ENCODE data around the gene DENND5A.
A peak's percentile ranks its signal among the peaks of the same experiment; 100 is the strongest.
"Not testable (repeated sequence)": the region's sequence is repeated elsewhere in the genome, so short reads cannot be mapped to it uniquely, and the experiment has no call there.

Gene DENND5A

GRCh38 chr11:9230296-9230695, 34.9 kb downstream of the DENND5A start:
- TF ChIP-seq POLR2AphosphoS5 (IDR thresholded peaks at IDR 0.05; ENCODE audit: borderline replicate concordance, low read depth, low read length) (no peak), EZH2 (IDR thresholded peaks at IDR 0.05) (no peak), FOXP2 (optimal IDR thresholded peaks at IDR 0.05; ENCODE audit: control extremely low read depth, extremely low read length, insufficient read depth) (no peak)
- Histone ChIP-seq H3K27ac (no peak overlapping the region), H3K9me3 (ENCODE audit: low read depth, low read length) (peaks cover 4% of the 10 kb centered on the region; the same call in 1 of the 2 replicates), H3K36me3 (ENCODE audit: insufficient read depth, low read length) (peaks cover 4% of the 10 kb centered on the region; the same call in 1 of the 2 replicates), H3K9ac (ENCODE audit: insufficient read length) (no peak overlapping the region), H3K4me3 (no peak overlapping the region)
- no peak for DNase-seq (ENCODE audit: low read depth, low spot score)

GRCh38 chr11:9228091-9228490, 37.1 kb downstream of the DENND5A start:
- H3K4me3 ChIP-seq = no peak overlapping the region
- no peak overlapping the region for H3K9ac ChIP-seq (ENCODE audit: insufficient read length)
- no peaks in the 10 kb centered on the region for H3K36me3 ChIP-seq (ENCODE audit: insufficient read depth, low read length)
- no peaks in the 10 kb centered on the region for H3K9me3 ChIP-seq (ENCODE audit: low read depth, low read length)
- TF ChIP-seq FOXP2 (optimal IDR thresholded peaks at IDR 0.05; ENCODE audit: control extremely low read depth, extremely low read length, insufficient read depth) = no peak
- no peak for TF ChIP-seq EZH2 (IDR thresholded peaks at IDR 0.05)
- no peak for TF ChIP-seq POLR2AphosphoS5 (IDR thresholded peaks at IDR 0.05; ENCODE audit: borderline replicate concordance, low read depth, low read length)
- H3K27ac ChIP-seq = no peak overlapping the region
- no peak for DNase-seq (ENCODE audit: low read depth, low spot score)

- Histone ChIP-seq H3K9me3 (ENCODE audit: low read depth, low read length) (no peaks in the 10 kb centered on the region), H3K27ac (no peak overlapping the region), H3K4me3 (no peak overlapping the region), H3K9ac (ENCODE audit: insufficient read length) (no peak overlapping the region), H3K36me3 (ENCODE audit: insufficient read depth, low read length) (no peaks in the 10 kb centered on the region)
- DNase-seq (ENCODE audit: low read depth, low spot score) = no peak
- no peak for TF ChIP-seq EZH2 (IDR thresholded peaks at IDR 0.05)
- no peak for TF ChIP-seq POLR2AphosphoS5 (IDR thresholded peaks at IDR 0.05; ENCODE audit: borderline replicate concordance, low read depth, low read length)
- TF ChIP-seq FOXP2 (optimal IDR thresholded peaks at IDR 0.05; ENCODE audit: control extremely low read depth, extremely low read length, insufficient read depth) = no peak
Measured at GRCh38 chr11:9225748-9226298, 39.3 kb downstream of the DENND5A start.

GRCh38 chr11:9222654-9223053, 42.5 kb downstream of the DENND5A start:
- H3K4me3 ChIP-seq = no peak overlapping the region
- H3K9me3 ChIP-seq (ENCODE audit: low read depth, low read length) = no peaks in the 10 kb centered on the region
- no peak for TF ChIP-seq FOXP2 (optimal IDR thresholded peaks at IDR 0.05; ENCODE audit: control extremely low read depth, extremely low read length, insufficient read depth)
- no peak for TF ChIP-seq POLR2AphosphoS5 (IDR thresholded peaks at IDR 0.05; ENCODE audit: borderline replicate concordance, low read depth, low read length)
- no peak for TF ChIP-seq EZH2 (IDR thresholded peaks at IDR 0.05)
- H3K9ac ChIP-seq (ENCODE audit: insufficient read length) = no peak overlapping the region
- H3K27ac ChIP-seq = peak overlapping the region; percentile 29; the same call in 1 of the 2 replicates
- no peak for DNase-seq (ENCODE audit: low read depth, low spot score)
- no peaks in the 10 kb centered on the region for H3K36me3 ChIP-seq (ENCODE audit: insufficient read depth, low read length)

GRCh38 chr11:9220853-9221252, 44.3 kb downstream of the DENND5A start:
- not testable (repeated sequence) for DNase-seq (ENCODE audit: low read depth, low spot score); H3K4me3 ChIP-seq; H3K9me3 ChIP-seq (ENCODE audit: low read depth, low read length); H3K9ac ChIP-seq (ENCODE audit: insufficient read length); H3K27ac ChIP-seq; H3K36me3 ChIP-seq (ENCODE audit: insufficient read depth, low read length)

GRCh38 chr11:9219572-9219971, 45.6 kb downstream of the DENND5A start:
- no peaks in the 10 kb centered on the region for H3K9me3 ChIP-seq (ENCODE audit: low read depth, low read length)
- no peak overlapping the region for H3K4me3 ChIP-seq
- H3K9ac ChIP-seq (ENCODE audit: insufficient read length) = no peak overlapping the region
- TF ChIP-seq FOXP2 (optimal IDR thresholded peaks at IDR 0.05; ENCODE audit: control extremely low read depth, extremely low read length, insufficient read depth) = no peak
- no peak for TF ChIP-seq EZH2 (IDR thresholded peaks at IDR 0.05)
- no peak for TF ChIP-seq POLR2AphosphoS5 (IDR thresholded peaks at IDR 0.05; ENCODE audit: borderline replicate concordance, low read depth, low read length)
- H3K27ac ChIP-seq = peak overlapping the region; percentile 40; the same call in 1 of the 2 replicates
- no peak for DNase-seq (ENCODE audit: low read depth, low spot score)
- H3K36me3 ChIP-seq (ENCODE audit: insufficient read depth, low read length) = no peaks in the 10 kb centered on the region

GRCh38 chr11:9219115-9219514, 46.0 kb downstream of the DENND5A start:
- no peaks in the 10 kb centered on the region for H3K36me3 ChIP-seq (ENCODE audit: insufficient read depth, low read length)
- DNase-seq (ENCODE audit: low read depth, low spot score) = no peak
- no peaks in the 10 kb centered on the region for H3K9me3 ChIP-seq (ENCODE audit: low read depth, low read length)
- TF ChIP-seq POLR2AphosphoS5 (IDR thresholded peaks at IDR 0.05; ENCODE audit: borderline replicate concordance, low read depth, low read length) (no peak), FOXP2 (optimal IDR thresholded peaks at IDR 0.05; ENCODE audit: control extremely low read depth, extremely low read length, insufficient read depth) (no peak), EZH2 (IDR thresholded peaks at IDR 0.05) (no peak)
- H3K9ac ChIP-seq (ENCODE audit: insufficient read length) = no peak overlapping the region
- H3K27ac ChIP-seq = peak overlapping the region; percentile 40; the same call in 1 of the 2 replicates
- no peak overlapping the region for H3K4me3 ChIP-seq

GRCh38 chr11:9214765-9215164, 50.4 kb downstream of the DENND5A start:
- Histone ChIP-seq H3K9me3 (ENCODE audit: low read depth, low read length) (no peaks in the 10 kb centered on the region), H3K27ac (no peak overlapping the region), H3K9ac (ENCODE audit: insufficient read length) (no peak overlapping the region), H3K36me3 (ENCODE audit: insufficient read depth, low read length) (no peaks in the 10 kb centered on the region), H3K4me3 (no peak overlapping the region)
- TF ChIP-seq EZH2 (IDR thresholded peaks at IDR 0.05) = no peak
- TF ChIP-seq FOXP2 (optimal IDR thresholded peaks at IDR 0.05; ENCODE audit: control extremely low read depth, extremely low read length, insufficient read depth) = no peak
- no peak for TF ChIP-seq POLR2AphosphoS5 (IDR thresholded peaks at IDR 0.05; ENCODE audit: borderline replicate concordance, low read depth, low read length)
- DNase-seq (ENCODE audit: low read depth, low spot score) = no peak

GRCh38 chr11:9211322-9211721, 53.8 kb downstream of the DENND5A start:
- no peak for DNase-seq (ENCODE audit: low read depth, low spot score)
- Histone ChIP-seq H3K9ac (ENCODE audit: insufficient read length) (no peak overlapping the region), H3K9me3 (ENCODE audit: low read depth, low read length) (no peaks in the 10 kb centered on the region), H3K36me3 (ENCODE audit: insufficient read depth, low read length) (no peaks in the 10 kb centered on the region), H3K4me3 (no peak overlapping the region), H3K27ac (no peak overlapping the region)
- no peak for TF ChIP-seq FOXP2 (optimal IDR thresholded peaks at IDR 0.05; ENCODE audit: control extremely low read depth, extremely low read length, insufficient read depth)
- no peak for TF ChIP-seq EZH2 (IDR thresholded peaks at IDR 0.05)
- no peak for TF ChIP-seq POLR2AphosphoS5 (IDR thresholded peaks at IDR 0.05; ENCODE audit: borderline replicate concordance, low read depth, low read length)

All from SK-N-MC (cell line).